Ureter (tissue), 1 donor: ENCODE measurements around the gene XIAP. TPM values are rescaled to one million over a fixed set of nuclear protein-coding genes. Genes with fewer than 3 reads are reported as not detected.
"Not testable (repeated sequence)": the region's sequence is repeated elsewhere in the genome, so short reads cannot be mapped to it uniquely, and the experiment has no call there.

ENCODE experiments used
- DNase-seq: peaks from one replicate; pipeline ENCODE4 v3.0.0-alpha.2; 2020; ENCODE audit warnings: low spot score
- total RNA-seq: library from RNA; stranded (reverse); gene quantifications from one replicate; pipeline ENCODE4 v1.2.4, GENCODE V29; 2023
- donor health status: DM: yes; HTN: yes; CAD: no.

XIAP gene
- 66.6 TPM for total RNA-seq

- DNase-seq = peak; percentile 82
Measured at GRCh38 chrX:123859846-123860838, at the start of gene XIAP. Gene XIAP (plus strand): TSS chrX:123860053. CDS start chrX:123885663, 25,610 bp downstream.

GRCh38 chrX:123814343-123814742 is 45.5 kb upstream of the XIAP start:
- no peak for DNase-seq

GRCh38 chrX:123814934-123815394 is 44.9 kb upstream of the XIAP start:
- DNase-seq = peak; percentile 47

- no peak for DNase-seq
Measured at GRCh38 chrX:123817288-123817894, 42.5 kb upstream of the XIAP start.

- no peak for DNase-seq
Measured at GRCh38 chrX:123818243-123818642, 41.6 kb upstream of the XIAP start.

DNA sequence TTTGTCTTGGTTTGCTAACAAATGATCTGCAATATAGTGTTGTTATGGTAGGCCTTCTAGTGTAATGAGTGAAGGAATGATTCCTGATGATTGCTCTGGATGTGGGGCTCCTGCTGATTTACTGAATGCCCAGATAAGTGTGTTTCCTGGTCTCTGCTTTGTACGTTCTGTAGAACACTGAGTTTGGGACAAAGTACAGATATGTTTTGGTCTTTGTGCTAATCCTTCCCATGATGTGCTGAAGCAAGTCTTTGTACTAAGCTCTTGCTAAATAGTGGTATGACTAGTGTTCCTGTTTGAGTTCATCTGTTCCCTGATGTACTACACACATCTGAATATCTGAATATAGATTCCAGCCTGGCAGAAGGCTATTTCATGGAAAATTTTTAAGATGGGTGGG is 36.9 kb upstream of the XIAP start:
- DNase-seq = no peak

DNA sequence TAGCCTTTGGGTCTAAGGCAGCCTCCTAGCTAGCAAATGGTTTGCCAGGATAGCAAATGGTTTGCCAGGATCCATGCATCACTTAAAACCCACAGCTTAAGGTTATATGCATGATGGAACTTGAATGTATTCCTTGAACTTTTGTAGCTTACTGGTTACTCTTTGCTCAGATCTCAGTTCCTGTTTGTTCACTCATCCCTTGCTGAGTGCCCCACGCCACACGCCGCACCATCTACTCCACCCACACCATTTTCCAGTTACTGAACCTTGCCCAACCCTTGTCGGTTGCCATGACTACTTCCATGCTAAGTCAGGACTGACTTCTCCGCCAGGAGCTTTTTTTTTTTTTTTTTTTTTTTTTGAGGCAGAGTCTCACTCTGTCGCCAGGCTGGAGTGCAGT is 29.5 kb upstream of the XIAP start:
- peak; percentile 61 for DNase-seq

DNA sequence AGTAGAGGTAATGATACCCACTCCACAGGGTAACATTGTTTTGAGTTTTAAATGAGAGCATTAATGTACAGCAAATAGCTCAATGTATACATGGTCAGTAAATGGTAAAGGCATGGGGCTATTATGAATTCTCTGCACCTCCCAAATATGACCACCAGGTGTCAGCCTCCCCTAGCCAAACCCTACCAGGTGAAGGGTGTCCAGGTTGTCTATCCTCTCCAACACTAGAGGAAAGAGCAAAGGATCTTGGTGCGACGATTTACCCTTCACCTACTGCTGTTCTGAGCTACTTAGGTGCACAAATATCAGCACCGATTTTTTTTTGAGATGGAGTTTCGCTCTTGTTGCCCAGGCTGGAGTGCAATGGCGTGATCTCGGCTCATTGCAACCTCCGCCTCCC is 26.5 kb upstream of the XIAP start:
- DNase-seq = peak; percentile 66

- DNase-seq = no peak
Measured at GRCh38 chrX:123834116-123834515, 25.7 kb upstream of the XIAP start.

DNA sequence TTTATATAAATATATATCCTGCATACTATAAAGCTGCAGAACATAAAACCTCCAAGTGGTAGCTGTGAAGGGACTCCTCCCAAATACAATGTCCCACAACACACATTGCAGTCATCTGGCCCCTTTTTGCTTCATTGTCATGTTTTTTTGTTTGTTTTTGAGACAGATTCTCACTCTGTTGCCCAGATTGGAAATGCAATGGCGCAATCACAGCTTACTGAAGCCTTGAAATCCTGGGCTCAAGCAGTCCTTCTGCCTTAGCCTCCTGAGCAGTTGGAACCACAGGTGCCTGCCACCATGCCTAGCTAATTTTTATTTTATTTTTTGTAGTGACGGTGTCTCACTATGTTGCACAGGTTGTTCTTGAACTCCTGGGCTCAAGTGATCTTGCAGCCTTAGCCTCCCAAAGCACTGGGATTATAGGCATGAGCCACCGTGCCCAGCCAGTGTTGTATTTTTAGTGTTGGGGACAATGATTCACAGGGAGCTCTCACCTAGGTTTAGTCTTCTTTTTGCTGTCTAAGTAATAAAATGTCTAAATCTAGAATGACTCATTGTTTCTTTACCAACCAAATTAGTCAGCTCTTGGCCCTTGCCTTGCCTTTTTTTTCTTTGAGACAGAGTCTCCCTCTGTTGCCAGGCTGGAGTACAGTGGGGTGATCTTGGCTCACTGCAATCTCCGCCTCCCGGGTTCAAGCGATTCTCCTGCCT is 24.0 kb upstream of the XIAP start:
- DNase-seq = no peak

- not testable (repeated sequence) for DNase-seq
Measured at GRCh38 chrX:123845129-123845528, 14.7 kb upstream of the XIAP start.

DNA sequence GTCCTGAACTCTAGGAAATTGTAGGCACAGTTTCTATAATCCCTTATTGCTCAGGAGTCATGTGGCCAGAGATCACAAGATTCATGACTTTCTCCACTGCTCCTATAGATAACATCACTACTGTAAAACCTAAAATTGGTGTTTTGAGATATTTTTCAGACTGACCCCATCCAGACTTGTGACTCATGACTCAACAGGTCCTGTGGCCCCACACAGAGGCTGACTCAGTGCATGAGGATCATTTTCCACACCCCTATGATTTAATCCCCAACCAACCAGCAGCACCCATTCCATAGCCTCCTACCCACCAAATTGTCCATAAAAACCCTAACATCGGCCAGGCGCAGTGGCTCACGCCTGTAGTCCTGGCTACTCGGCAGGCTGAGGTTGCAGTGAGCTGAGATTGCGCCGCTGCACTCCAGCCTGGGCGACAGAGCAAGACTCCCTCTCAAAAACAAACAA is 13.2 kb upstream of the XIAP start:
- DNase-seq = no peak

DNA sequence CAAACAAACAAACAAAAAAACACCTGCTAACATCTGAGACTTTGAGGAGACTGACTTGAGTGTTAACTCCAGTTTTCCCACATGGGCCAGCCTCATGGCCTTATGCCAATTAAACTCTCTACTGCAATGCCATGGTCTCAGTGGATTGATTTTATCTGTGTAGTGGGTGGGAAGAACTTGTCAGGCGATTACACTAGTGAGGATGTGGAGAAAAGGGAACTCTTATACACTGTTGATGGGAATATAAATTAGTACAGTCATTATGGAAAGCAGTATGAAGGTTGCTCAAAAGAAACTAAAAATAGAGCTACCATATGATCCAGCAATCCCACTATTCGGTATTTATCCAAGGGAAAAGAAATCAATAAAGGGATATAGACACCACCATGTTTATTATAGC is 12.8 kb upstream of the XIAP start:
- DNase-seq = no peak

DNA sequence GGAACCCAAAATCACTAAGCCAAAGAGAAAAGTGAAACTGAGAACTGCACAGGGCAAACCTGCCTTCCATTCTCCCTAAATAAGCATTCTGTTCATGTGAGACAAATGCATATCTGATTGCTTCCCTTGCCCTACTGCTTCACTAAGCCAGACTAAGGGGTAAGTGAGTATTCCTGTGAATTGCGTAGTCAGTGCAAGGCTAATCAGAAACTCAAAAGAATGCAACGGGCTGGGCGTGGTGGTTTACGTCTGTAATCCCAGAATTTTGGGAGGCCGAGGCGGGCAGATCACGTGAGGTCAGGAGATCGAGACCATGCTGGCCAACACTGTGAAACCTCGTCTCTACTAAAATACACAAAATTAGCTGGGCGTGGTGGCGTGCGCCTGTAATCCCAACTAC is 10.8 kb upstream of the XIAP start:
- no peak for DNase-seq

DNA sequence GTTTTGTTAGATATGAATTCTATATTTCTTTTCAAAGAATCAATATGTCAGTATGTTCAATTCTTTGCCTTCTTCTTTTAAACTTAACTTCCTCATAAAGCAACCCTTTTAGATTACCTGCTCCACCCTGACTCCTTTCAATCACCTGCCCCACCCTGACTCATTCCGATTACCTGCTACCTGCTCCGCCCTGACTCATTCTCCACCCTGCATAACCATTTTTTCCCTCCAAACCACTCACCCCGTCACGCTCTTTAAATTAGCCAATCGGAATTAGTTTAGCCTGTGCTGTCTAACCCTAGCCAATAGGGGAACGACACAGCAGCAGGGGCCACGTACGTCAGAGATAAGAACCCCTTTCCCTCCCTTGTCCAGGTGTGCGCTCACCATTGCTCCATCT is 9.9 kb upstream of the XIAP start:
- DNase-seq = not testable (repeated sequence)

GRCh38 chrX:123851079-123851478 is 8.8 kb upstream of the XIAP start:
- DNase-seq = no peak

- DNase-seq = no peak
Measured at GRCh38 chrX:123854329-123854728, 5.5 kb upstream of the XIAP start.

- no peak for DNase-seq
Measured at GRCh38 chrX:123859409-123859845, 426 bp upstream of the XIAP start.

- no peak for DNase-seq
Measured at GRCh38 chrX:123860983-123861382, 1.1 kb downstream of the XIAP start.

DNA sequence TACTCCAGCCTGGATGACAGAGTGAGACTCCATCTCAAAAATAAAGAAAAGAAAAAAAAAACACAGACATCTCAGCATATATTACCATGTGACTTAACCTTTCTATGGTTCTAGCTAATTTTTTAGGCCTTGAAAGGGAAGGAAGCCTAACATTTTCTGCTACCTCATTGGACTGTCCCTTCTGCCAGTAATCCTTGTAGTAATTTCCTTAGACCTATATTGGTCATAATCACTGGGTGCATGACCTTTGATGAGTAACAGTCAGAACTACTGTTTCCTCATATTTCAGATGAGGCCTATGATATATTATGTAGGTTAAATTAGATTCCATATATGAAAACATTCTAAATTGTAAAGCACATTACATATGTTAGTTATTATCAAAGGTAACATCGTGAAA is 9.6 kb downstream of the XIAP start:
- no peak for DNase-seq

DNA sequence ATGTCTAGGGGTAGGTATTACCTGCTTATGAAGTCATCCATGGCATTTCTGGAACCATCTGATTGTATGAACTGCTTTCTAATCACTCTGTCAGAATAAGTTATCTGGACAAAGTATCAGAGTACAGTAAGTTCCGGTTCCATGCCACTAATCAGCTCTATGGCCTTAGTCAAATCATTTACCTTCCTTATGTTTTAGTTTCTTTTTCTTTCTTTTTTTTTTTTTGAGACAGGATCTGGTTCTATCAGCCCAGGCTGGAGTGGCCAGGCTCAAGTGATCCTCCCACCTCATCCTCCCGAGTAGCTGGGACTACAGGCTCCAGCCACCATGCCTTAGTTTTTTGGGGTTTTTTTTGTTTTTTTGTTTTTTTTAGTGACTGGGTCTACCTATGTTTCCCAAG is 11.5 kb downstream of the XIAP start:
- no peak for DNase-seq

- DNase-seq = no peak
Measured at GRCh38 chrX:123873956-123874355, 14.1 kb downstream of the XIAP start.
